ENCODE results near the gene CDHR2.

DNA sequence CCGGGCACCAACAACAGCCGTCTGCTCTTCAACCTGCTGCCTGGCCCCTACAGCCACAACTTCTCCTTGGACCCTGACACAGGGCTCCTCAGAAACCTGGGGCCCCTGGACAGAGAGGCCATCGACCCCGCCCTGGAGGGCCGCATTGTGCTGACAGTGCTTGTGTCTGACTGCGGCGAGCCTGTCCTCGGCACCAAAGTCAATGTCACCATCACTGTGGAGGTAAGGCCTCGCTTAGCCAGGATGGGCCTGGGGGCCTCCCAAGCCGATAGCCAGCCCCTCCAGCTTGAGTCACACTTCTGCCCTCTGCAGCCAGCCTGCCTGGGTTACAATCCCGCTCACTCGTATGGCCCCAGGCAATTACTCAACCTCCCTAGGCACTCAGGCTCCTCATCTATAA is 32.2 kb downstream of the CDHR2 start:
- TF ChIP-seq, protein P1, sequence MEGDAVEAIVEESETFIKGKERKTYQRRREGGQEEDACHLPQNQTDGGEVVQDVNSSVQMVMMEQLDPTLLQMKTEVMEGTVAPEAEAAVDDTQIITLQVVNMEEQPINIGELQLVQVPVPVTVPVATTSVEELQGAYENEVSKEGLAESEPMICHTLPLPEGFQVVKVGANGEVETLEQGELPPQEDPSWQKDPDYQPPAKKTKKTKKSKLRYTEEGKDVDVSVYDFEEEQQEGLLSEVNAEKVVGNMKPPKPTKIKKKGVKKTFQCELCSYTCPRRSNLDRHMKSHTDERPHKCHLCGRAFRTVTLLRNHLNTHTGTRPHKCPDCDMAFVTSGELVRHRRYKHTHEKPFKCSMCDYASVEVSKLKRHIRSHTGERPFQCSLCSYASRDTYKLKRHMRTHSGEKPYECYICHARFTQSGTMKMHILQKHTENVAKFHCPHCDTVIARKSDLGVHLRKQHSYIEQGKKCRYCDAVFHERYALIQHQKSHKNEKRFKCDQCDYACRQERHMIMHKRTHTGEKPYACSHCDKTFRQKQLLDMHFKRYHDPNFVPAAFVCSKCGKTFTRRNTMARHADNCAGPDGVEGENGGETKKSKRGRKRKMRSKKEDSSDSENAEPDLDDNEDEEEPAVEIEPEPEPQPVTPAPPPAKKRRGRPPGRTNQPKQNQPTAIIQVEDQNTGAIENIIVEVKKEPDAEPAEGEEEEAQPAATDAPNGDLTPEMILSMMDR (IDR thresholded peaks at IDR 0.05) = no peak
- no peak for TF ChIP-seq POLR2A (IDR thresholded peaks at IDR 0.05)
- TF ChIP-seq EP300 (IDR thresholded peaks at IDR 0.05) = no peak

All from tibial nerve (tissue), 4 donors.